GM21423 (cell line): Measurements from ENCODE around the gene SLC49A3.
"Not testable (repeated sequence)": the region's sequence is repeated elsewhere in the genome, so short reads cannot be mapped to it uniquely, and the experiment has no call there.

Experiments
- ATAC-seq: cut with Tn5 transposase; IDR thresholded peaks from one replicate; pipeline ENCODE4 v1.9.1; 2021; ENCODE audit warnings: mild to moderate bottlenecking, moderate library complexity; ENCODE audit not compliant: unreplicated experiment

The SLC49A3 gene

DNA sequence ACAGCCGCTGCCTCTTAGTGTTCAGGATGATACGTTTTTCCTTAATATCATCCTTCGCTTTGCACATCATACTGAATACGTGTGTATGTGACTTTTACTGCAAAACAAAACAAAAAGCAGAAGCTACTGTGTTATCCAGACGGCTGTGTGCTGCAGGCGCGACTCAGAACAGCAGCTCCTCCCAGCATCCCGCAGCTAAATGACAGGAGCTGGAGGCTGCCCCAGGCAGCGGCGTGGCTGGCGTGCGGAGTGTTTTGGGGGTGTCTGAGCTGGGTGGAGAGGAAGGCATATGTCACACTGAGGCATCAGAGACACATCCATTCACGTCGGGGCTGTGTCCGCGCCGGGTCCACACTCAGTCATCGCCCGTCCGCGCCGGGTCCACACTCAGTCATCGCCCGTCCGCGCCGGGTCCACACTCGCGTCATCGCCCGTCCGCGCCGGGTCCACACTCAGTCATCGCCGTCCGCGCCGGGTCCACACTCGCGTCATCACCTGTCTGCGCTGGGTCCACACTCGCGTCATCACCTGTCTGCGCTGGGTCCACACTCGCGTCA lies 33.3 kb upstream of the SLC49A3 start:
- ATAC-seq = no peak

DNA sequence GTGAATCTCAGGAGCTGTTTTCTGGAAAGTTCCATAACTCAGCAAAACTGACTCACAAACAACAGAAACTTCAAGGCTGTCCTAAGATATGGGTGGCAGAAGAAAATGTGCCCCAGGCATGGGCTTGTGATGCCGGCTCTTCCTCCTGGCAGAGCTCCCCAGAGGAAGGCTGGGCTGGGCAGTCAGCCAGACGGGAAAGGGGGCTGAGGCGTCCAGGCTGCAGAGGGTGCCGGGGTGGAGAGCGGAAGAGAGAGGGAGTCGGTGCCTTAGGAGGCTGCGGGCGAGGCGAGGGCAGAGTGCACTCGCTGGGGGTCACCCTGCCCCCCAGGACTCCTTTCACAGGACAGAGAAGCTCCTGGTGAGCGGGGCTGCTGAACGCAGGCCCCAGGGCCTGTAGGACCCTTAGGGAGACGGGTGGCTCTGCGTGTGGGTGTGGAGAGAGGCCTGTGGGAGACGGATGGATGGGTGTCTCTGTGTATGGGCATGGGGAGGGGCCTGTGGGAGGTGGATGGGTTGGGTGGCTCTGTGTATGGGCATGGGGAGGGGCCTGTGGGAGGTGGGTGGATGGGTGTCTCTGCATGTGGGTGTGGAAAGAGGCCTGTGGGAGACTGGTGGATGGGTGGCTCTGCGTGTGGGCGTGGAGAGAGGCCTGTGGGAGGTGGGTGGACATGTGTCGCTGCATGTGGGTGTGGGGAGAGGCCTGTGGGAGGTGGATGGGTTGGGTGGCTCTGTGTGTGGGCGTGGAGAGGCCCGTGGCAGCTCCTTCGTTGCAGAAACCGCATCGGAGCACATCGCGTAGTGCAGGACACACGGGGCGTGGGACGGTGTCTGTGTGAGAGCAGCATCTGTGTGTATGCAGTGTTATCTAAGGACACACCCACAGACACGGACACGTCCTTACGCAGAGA lies 32.6 kb upstream of the SLC49A3 start:
- ATAC-seq = no peak

DNA sequence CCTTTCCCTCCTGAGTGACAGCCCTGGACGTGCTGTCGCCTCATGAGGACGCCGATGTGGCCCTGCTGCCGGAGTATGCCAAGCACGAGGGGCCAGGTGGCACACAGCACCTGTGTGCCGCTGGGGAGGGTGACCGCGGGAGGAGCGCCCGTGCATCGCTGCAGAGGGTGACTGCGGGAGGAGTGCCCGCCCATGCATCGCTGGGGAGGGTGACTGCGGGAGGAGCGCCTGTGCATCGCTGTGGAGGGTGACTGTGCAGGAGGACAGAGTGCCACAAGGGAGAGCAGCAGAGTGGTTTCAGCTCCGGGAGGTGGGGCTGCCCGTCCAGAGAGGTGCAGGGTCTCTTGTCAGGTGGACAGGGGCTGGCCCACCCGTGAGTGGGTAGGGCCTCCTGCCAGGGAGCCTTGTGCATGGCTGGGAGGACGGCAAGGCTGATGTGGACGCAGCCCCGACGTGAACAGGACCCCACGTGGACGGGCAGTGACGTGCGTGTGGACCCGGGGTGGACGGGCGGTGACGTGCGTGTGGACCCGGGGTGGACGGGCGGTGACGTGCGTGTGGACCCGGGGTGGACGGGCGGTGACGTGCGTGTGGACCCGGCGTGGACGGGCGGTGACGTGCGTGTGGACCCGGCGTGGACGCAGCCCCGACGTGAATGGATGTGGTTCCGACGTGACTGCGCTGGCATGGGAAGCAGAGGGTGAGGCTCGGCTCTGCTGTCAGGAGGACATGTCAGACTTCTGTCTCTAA lies 31.3 kb upstream of the SLC49A3 start:
- ATAC-seq = no peak

DNA sequence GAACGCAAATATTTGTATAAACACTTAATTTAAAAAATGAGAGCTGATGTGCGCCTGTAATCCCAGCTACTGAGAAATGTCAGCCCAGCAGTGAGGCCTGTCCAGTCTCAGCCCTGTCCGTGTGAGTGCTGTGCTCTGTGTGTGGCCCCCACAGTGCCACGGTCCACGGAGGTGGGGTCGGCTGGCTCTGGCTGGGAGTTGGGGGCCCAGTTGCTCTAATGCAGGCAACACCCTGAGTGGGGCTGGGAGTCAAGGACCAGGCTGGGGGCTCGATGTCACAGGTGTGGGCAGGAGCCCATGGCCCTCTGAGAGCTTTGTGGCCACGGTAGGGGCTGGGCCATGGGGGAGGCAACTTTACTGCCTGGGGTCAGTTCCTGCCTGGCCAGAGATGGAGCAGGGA lies 29.5 kb upstream of the SLC49A3 start:
- ATAC-seq = no peak

DNA sequence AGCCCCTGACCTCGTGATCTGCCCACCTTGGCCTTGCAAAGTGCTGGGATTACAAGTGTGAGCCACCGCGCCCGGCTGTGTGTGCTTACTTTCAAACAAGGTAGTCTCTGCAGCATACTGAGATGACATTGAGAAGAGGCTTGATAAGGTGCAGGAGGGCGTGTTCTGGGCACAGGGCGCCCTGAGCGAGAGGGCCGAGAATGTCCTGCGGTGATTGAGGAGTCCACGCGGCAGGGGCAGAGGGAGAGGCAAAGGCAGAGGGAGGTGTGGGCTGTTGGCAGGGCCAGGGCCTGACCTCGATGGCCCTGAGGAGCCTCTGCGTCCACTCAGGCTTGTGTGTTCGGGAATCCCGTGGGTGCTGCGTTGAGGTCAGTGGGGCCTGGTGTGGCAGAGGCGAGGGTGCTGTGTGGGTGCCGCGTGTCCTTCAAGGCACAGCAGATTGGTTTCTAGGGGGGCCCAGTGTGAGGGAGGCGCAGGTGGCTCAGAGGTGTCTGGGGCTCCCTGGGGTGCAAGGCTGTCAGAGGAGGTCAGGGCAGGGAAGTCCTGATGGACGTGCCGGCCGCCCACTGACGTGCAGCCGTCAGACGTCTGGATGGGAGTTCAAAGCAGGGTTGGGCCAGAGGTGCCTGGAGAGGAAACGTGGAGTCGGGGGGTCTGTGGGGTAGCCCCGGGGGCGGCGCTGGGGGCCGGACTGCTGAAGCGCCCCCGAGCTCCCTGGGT lies 28.8 kb upstream of the SLC49A3 start:
- ATAC-seq = no peak

DNA sequence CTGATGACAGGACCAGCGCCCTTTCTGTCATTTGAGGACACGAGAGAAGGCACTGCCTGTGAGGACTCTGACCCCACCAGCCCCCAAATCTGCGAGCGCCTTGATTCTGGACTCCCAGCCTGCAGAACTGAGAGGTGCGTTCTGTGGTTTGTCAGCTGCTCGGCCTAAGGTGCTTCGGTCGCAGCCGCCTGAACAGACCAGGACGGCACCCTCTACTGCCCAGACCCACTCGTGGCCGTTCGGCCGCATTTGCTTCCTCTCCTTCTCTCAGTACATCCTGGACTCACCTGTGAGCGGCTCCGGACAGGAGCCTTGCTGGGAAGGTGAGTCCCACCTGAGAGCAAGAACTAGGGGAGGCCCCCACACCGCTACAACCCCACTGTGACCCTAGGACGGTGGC lies 25.1 kb upstream of the SLC49A3 start:
- no peak for ATAC-seq

DNA sequence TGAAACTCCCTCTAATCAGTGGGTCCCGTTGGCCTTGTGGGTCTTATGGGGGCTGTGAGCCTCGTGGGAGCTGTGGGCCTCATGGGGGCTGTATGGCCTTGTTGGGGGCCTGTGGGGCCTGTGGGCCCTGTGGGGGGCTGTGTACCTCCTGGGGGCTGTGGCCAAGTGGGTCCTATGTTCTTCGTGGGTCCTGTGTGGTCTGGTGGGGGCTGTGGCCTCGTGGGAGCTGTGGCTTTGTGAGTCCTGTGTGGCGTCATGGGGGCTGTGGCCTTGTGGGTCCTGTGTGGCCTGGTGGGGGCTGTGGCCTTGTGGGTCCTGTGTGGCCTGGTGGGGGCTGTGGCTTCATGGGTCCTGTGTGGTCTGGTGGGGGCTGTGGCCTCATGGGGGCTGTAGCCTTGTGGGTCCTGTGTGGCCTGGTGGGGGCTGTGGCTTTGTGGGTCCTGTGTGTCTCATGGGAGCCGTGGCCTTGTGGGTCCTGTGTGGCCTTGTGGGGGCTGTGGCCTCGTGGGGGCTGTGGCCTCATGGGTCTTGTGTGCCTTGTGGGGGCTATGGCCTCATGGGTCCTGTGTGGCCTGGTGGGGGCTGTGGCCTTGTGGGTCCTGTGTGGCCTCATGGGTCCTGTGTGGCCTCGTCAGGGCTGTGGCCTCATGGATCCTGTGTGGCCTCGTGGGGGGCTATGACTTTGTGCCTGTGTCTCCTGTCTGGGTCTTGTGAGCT lies 24.1 kb upstream of the SLC49A3 start:
- no peak for ATAC-seq

DNA sequence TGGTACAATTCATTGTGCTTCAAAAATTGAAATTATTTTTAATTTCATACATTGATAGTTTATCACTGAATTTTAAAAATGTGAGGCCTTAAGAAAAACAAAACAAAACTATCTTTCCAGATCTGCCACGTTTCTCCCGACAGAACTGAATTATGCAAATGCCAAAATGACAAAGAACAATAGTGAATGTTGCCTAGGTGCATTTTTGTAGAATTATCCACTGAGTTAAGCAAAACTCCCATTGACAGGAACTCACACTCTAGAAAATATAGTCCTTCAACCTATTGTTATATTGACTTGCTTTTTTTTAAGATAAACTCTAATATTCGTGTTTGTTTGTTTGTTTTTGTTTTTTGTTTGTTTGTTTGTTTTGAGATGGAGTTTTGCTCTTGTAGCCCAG lies 23.1 kb upstream of the SLC49A3 start:
- no peak for ATAC-seq

DNA sequence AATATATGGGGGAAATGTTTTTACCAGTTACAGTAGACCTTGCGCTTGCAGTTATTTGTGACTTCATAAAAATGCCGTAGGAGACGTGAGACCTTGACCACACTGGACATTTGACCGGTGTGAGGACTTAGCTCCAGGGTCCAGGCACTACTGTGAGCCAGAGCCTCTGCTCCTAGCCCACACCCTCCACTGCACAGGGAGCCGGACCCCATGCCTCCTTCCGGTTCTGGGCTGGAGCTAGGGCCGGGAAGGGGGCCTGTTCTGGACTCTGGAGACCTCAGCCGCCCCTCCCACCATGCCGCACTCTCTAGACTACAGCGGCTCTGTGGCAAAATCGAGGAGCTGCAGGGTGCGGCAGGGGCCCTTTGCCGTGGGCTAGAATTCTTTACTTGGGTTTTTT lies 22.0 kb upstream of the SLC49A3 start:
- no peak for ATAC-seq

DNA sequence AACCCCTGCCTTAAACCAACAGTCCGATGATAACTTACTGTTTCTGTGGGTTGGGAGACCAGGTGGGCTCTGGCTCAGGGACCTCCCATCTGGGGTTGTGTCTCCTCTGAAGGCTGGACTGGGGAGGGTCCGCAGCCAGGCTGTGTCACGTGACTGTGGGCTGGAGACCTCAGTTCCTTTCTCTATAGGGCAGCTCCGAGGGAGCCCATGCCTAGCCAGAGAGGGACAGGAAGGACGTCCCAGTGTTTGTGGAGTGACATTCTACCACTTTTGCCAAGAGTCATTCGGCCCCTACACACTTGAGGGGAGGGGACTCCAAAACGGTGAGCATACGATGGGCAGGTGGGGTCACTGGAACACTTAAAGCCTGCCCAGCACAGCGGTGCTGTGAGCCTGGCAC lies 21.2 kb upstream of the SLC49A3 start:
- ATAC-seq = no peak

DNA sequence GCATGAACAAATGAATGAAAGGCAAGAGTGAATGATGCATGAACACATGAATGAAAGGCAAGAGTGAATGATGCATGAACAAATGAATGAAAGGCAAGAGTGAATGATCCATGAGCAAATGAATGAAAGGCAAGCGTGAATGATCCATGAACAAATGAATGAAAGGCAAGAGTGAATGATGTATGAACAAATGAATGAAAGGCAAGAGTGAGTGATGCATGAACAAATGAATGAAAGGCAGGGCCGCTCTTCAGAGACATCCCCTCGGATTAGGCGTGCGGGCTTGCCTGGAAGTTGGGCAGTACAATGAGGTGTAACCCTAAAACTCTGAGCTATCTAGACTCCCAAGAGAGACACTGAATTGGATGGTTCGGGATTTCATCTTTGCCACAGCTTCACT lies 20.4 kb upstream of the SLC49A3 start:
- no peak for ATAC-seq

DNA sequence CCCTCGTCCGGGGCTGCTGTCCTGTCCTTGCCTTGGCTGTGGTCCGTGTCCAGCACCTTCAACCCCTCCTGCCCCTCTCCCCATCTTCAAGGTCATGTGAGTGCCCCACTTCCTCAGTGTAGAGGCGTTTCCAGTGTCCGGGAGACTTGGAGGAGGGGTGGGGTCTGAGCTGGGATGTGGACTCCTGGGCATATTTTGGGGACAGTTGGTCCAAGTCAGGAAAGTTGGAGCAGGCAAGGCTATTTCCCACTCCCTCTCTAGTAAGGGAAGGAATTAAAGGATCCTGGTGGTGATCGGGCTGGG lies 19.6 kb upstream of the SLC49A3 start:
- no peak for ATAC-seq

DNA sequence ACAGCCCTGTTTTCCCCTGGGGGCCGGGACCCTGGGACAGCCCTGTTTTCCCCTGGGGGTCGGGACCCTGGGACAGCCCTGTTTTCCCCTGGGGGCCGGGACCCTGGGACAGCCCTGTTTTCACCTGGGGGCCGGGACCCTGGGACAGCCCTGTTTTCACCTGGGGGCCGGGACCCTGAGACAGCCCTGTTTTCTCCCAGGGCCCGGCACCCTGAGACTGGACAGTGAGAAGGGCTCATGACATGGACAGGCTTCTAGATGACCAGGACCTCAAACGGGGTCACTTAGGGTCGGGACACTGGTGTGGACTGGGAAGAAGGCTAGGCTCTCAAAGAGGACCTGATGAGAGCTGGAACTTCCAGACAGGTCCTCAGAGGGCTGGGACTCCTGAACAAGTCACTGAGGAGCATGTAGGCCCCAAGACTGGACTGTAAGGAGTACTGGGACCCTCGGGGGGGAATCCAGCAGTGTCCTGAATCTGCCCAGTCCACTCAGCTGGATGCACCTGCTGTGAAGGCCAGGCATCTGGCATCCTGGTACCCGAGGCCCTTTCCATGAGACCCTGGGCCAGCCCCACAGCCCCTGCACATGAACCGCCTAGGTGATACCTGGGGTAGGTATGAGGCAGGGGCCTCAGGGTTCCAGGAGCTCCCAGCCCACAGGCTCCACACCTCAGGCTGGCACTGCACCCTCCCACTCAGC lies 19.1 kb upstream of the SLC49A3 start:
- no peak for ATAC-seq

DNA sequence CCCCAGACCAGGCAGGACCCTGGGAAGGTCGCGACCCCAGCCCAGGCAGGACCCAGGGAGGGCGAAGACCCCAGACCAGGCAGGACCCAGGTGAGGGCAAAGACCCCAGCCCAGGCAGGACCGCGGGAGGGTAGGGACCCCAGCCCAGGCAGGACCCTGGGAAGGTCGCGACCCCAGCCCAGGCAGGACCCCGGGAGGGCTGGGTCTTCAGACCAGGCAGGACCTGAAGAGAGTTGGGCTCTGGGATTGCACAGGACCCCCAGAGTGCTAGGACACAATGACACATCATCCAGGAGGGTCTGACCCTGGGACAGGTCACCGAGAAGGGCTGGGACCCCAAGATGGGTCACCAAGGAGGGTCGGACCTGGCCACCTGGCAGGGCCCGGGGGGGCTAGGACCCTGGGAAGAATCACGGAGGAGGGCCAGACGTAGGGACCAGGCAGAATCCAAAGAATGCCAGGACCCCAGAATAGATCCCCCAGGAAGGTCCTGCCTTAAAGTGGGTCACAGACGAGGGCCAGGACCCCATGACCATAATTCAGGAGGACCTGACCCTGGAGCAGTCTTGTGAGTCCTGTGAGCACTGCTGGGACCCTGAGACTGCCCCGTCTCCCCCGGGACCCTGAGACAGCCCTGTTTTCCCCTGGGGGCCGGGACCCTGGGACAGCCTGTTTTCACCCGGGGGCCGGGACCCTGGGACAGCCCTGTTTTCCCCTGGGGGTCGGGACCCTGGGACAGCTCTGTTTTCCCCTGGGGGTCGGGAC lies 18.1 kb upstream of the SLC49A3 start:
- no peak for ATAC-seq

DNA sequence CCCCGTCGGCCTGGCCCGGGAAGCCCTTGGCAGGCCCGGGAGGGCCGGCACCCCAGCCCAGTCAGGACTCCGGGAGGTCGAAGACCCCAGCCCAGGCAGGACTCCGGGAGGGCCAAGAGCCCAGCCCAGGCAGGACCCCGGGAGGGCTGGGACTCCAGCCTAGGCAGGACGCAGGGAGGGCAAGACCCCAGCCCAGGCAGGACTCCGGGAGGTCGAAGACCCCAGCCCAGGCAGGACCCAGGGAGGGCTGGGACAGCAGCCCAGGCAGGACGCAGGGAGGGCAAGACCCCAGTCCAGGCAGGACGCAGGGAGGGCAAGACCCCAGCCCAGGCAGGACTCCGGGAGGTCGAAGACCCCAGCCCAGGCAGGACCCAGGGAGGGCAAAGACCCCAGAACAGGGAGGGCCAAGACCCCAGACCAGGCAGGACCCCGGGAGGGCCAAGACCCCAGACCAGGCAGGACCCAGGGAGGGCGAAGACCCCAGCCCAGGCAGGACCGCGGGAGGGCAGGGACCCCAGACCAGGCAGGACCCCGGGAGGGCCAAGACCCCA lies 17.2 kb upstream of the SLC49A3 start:
- ATAC-seq = not testable (repeated sequence)

DNA sequence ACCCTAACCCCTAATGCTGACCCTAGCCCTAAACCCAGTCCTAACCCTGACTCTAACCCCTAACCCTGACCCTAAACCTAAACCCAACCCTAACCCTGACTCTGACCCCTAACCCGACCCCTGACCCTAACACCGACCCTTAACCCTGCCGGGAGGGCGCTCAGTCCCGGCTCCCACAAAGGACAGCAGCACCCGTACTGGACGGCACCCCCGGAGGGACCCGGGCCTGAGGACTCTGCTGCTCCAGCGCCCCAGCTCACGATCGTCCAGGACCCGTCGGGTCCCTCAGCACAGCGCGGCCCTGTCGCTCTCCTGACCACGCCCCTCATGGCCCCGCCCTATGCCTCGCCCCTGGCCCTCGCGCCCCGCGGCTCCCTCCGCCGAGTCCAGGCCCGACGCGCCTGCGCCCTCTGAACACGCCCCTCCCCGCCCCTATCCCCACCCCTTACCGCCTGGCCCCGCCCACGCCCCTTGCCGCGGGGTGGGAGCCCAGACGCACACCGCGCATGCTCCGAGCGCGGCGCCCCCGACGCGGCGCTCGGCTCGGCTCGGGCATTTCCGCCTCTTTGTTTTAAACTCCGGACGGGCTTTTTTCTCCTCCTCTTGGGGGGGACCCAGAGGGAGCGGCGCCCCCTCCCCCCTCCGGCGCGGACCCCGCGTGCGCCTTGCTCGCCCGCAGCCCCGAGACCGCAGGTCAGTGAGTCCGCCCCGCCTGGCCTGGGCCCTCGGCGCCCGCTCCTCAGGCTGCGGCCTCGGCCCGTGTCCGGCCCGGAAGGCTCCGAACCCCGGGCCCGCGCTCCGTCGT lies 16.5 kb upstream of the SLC49A3 start, which contains the start of gene PCGF3:
Gene PCGF3, plus strand, starts transcription at position 555 of the 805 bp plus-strand sequence. CDS start 27,849 bp downstream, outside the sequence.
- ATAC-seq = peak; percentile 88

DNA sequence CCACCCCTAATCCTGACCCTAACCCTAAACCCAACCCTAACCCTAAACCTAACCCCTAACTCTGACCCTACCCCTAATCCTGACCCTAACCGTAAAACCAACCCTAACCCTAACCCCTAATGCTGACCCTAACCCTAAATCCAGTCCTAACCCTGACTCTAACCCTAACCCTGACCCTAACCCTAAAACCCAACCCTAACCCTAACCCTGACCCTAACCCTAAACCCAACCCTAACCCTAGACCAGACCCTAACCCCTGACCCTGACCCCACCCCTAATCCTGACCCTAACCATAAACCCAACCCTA lies 16.0 kb upstream of the SLC49A3 start:
- ATAC-seq = no peak

DNA sequence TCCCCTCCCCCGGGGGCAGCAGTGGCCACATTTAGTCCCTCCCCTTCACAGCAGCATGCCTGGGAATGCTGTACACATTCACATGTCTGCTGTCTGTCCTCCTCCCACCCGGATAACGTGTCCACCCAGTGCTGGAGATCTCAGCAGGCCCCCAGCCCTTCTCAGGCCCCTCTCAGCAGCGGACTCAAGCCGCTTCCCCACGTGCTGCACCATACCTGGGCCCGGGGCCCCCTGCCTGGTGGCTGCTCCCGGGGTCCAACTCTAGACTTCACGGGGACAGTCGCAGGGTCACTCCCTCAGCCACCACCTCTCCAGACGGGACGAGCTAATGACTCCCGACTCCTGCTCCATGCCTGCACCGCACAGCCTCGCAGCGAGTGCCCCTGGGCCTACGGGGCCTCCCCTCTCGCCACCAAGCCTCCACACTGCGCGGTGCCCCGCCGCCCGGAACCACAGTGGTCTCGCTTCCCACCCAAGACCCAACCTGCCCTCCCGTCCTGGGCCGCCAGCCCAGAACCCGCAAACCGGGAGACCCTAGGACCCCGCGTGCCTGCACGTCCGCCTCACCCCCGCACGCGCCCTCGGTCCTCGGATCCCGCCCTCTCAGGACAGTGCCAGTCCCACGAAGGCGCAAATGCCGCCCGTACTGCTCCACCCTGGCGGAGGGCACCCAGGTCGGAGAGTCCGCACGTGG lies 15.4 kb upstream of the SLC49A3 start:
- no peak for ATAC-seq
